ENCODE results near the gene SCD5. TPM values are rescaled to one million over a fixed set of nuclear protein-coding genes. Genes with fewer than 3 reads are reported as not detected.

Gene SCD5
- total and polyA plus RNA-seq, 2 of the 8 experiments (the other 6 are each of a cell fraction or from before 2014, with no cell fraction given) = 0.92 to 1.2 TPM

DNA sequence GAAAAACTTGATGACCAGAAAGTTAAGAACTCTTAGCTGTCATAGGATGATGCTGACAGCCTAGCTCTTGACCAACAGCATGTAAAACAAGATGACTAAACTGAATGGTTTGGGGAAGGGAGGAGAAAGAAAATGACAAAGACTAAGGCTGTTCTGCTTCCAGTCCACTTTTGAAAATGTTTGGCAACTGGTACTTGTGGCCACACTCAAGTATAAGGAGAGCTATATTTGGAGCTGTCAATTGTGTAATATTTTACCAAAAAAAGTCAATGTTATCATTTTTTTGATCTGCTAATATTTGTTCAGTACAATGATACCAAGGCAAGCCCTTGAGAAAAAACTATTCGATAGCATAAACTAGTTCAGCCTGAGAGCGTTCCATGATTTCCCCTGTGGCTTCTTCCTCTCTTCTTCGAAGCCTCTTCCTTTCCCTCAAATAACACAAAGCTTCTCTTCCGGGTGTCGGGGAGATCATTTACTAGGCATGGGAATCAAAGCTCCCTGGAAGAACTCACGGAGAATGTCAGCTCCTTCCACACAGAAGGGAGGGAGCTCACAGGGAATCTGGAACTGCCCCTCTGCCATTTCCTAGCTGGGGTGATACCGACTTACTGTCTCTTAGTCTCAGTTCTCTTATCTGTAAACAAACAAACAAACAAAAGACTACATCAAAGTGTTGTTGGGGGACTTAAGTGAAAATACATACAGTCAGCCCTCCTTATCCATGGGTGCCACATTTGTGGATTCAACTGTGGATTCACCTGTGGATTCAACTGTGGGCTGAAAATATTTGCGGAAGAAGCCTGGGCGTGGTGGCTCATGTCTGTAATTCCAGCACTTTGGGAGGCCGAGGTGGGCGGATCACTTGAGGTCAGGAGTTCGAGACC, 82.6 kb downstream of the SCD5 start:
- Histone ChIP-seq H3K56ac (replicated peaks; ENCODE audit: insufficient read length, low read depth, low read length) (no peak overlapping the region), H2BK15ac (ENCODE audit: low read length) (no peak overlapping the region), H3K36me3 (ENCODE audit: control insufficient read depth in 2 of 4, insufficient read depth in 4 of 4, low read length in 3 of 4) (no peaks in the 10 kb centered on the region), H3K27me3 (replicated peaks in 1 of 4; ENCODE audit: control insufficient read depth in 3 of 4, extremely low read depth in 1 of 4, insufficient read depth in 3 of 4, low read length in 3 of 4) (no peaks in the 10 kb centered on the region), H3K4ac (replicated peaks; ENCODE audit: insufficient read length, low read depth, low read length) (no peak overlapping the region), H4K8ac (ENCODE audit: extremely low read depth, insufficient read depth, low read length) (no peak overlapping the region), H3K79me1 (ENCODE audit: low read depth, low read length) (no peaks in the 10 kb centered on the region), H2BK120ac (replicated peaks; ENCODE audit: low read depth, low read length) (no peak overlapping the region), H2BK20ac (ENCODE audit: low read length) (no peak overlapping the region), H3K23me2 (ENCODE audit: low read depth, low read length) (no peaks in the 10 kb centered on the region), H2AK5ac (ENCODE audit: low read depth, low read length) (no peak overlapping the region), H4K20me1 (replicated peaks in 1 of 2; ENCODE audit: control insufficient read depth in 1 of 2, insufficient read depth in 2 of 2, low read length in 2 of 2) (no peaks in the 10 kb centered on the region), H3K23ac (ENCODE audit: insufficient read length) (no peak overlapping the region), H2BK12ac (ENCODE audit: low read depth, low read length) (no peak overlapping the region), H3K4me3 (ENCODE audit: extremely low read depth in 1 of 4, insufficient read depth in 2 of 4, low read depth in 3 of 4, low read length in 4 of 4) (no peak overlapping the region), H4K5ac (ENCODE audit: insufficient read length, low read depth, low read length) (no peak overlapping the region), H3K18ac (ENCODE audit: extremely low read depth, low read length) (no peak overlapping the region), H3K79me2 (ENCODE audit: control insufficient read depth in 1 of 2, insufficient read depth in 2 of 2, low read length in 2 of 2) (no peaks in the 10 kb centered on the region), H3K27ac (ENCODE audit: low read depth, low read length) (no peak overlapping the region), H3K4me1 (replicated peaks in 1 of 4; ENCODE audit: control insufficient read depth in 3 of 4, insufficient read depth in 4 of 4, low read length in 3 of 4) (peaks cover 0 to 3% (median 0%) of the 10 kb centered on the region in 4 experiments; a peak in 1 of 7 replicates), H3K9me3 (ENCODE audit: insufficient read depth in 2 of 2, low read depth in 1 of 2, low read length in 1 of 2) (no peaks in the 10 kb centered on the region), H3K9ac (replicated peaks in 1 of 4; ENCODE audit: extremely low read depth in 1 of 4, low read depth in 3 of 4, low read length in 3 of 4) (no peak overlapping the region), H4K91ac (replicated peaks; ENCODE audit: insufficient read length, low read length) (no peak overlapping the region), H3K14ac (ENCODE audit: insufficient read length) (no peak overlapping the region), H2AFZ (ENCODE audit: low read length) (no peak overlapping the region), H2BK5ac (ENCODE audit: low read depth, low read length) (no peak overlapping the region), H3K4me2 (ENCODE audit: insufficient read depth in 1 of 2, low read depth in 2 of 2, low read length in 2 of 2) (no peak overlapping the region)
- ChIA-PET POLR2A (ENCODE audit: partially characterized antibody) (interaction anchor here (0.8 kb wide), 1 partner anchor 10 kb away, joined by 3 read pairs; no protein-coding TSS in a partner anchor), CTCF (ENCODE audit: partially characterized antibody) (interaction anchor here (0.7 to 2.1 kb wide), 7 partner anchors 8 to 264 kb away, joined by 3 to 12 read pairs (median 4); no protein-coding TSS in a partner anchor)
- no peak for FAIRE-seq
- 87% methylated on average over 12 of the region's 12 CpGs; no CpG with 5 or more reads in 1 of the 2 experiments for WGBS, 2 experiments (ENCODE audit: extremely low coverage in 1 of 2, insufficient coverage in 1 of 2, insufficient read length in 1 of 2, insufficient replicate concordance in 2 of 2, low coverage in 1 of 2, low lambda C conversion rate in 2 of 2, missing lambda C conversion rate in 1 of 2)
- no peak for DNase-seq (ENCODE audit: low read depth in 1 of 2, low spot score in 2 of 2)
- TF ChIP-seq BCL11A (IDR thresholded peaks at IDR 0.05; ENCODE audit: low read depth in 2 of 2, low read length in 2 of 2) (no peak), GTF2F1 (IDR thresholded peaks at IDR 0.05; ENCODE audit: borderline replicate concordance, low read depth, low read length) (no peak), SRF (IDR thresholded peaks at IDR 0.05; ENCODE audit: low read depth, low read length) (no peak), ASH2L (IDR thresholded peaks at IDR 0.05; ENCODE audit: low read length) (no peak), SIN3A (conservative IDR thresholded peaks at IDR 0.05 in 1 of 2, IDR thresholded peaks at IDR 0.05 in 1 of 2; ENCODE audit: low read depth in 1 of 2, low read length in 2 of 2) (no peak), CEBPB (IDR thresholded peaks at IDR 0.05; ENCODE audit: low read depth, low read length) (no peak), HDAC6 (IDR thresholded peaks at IDR 0.05; ENCODE audit: low read depth, low read length) (no peak), ATF3 (IDR thresholded peaks at IDR 0.05; ENCODE audit: insufficient read depth, low read depth, low read length) (no peak), CHD1 (IDR thresholded peaks at IDR 0.05; ENCODE audit: low read depth, low read length) (no peak), NRF1 (IDR thresholded peaks at IDR 0.05; ENCODE audit: low read depth, low read length) (no peak)
- TF ChIP-seq, protein P1, sequence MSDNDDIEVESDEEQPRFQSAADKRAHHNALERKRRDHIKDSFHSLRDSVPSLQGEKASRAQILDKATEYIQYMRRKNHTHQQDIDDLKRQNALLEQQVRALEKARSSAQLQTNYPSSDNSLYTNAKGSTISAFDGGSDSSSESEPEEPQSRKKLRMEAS (IDR thresholded peaks at IDR 0.05) = no peak
